Measurements from ENCODE around the gene RAB3A. TPM values are rescaled to one million over a fixed set of nuclear protein-coding genes. Genes with fewer than 3 reads are reported as not detected.

RAB3A gene
- total and polyA plus RNA-seq, 9 of the 15 experiments (the other 6 are each of a cell fraction or from before 2014, with no cell fraction given), result 0.17 to 5.1 (median 0.90) TPM; not detected in 1

GRCh38 chr19:18233224-18233825, 29.5 kb upstream of the RAB3A start (continued):
- TF ChIP-seq AFF1 (IDR thresholded peaks at IDR 0.05; ENCODE audit: low read depth in 1 of 2, partially characterized antibody in 2 of 2) (peak in 1 of 2 experiments; percentile 99), SNRNP70 (optimal IDR thresholded peaks at IDR 0.05; ENCODE audit: low read depth, low read length) (no peak), SMARCA5 (IDR thresholded peaks at IDR 0.05) (no peak), FOXJ2 (tag; IDR thresholded peaks at IDR 0.05) (peak; percentile 63; the same call in 1 of the 2 replicates), MCM3 (IDR thresholded peaks at IDR 0.05) (no peak), CHAMP1 (IDR thresholded peaks at IDR 0.05) (peak; percentile 93), BMI1 (IDR thresholded peaks at IDR 0.05; ENCODE audit: low read length) (no peak)
- TF ChIP-seq, protein P1, sequence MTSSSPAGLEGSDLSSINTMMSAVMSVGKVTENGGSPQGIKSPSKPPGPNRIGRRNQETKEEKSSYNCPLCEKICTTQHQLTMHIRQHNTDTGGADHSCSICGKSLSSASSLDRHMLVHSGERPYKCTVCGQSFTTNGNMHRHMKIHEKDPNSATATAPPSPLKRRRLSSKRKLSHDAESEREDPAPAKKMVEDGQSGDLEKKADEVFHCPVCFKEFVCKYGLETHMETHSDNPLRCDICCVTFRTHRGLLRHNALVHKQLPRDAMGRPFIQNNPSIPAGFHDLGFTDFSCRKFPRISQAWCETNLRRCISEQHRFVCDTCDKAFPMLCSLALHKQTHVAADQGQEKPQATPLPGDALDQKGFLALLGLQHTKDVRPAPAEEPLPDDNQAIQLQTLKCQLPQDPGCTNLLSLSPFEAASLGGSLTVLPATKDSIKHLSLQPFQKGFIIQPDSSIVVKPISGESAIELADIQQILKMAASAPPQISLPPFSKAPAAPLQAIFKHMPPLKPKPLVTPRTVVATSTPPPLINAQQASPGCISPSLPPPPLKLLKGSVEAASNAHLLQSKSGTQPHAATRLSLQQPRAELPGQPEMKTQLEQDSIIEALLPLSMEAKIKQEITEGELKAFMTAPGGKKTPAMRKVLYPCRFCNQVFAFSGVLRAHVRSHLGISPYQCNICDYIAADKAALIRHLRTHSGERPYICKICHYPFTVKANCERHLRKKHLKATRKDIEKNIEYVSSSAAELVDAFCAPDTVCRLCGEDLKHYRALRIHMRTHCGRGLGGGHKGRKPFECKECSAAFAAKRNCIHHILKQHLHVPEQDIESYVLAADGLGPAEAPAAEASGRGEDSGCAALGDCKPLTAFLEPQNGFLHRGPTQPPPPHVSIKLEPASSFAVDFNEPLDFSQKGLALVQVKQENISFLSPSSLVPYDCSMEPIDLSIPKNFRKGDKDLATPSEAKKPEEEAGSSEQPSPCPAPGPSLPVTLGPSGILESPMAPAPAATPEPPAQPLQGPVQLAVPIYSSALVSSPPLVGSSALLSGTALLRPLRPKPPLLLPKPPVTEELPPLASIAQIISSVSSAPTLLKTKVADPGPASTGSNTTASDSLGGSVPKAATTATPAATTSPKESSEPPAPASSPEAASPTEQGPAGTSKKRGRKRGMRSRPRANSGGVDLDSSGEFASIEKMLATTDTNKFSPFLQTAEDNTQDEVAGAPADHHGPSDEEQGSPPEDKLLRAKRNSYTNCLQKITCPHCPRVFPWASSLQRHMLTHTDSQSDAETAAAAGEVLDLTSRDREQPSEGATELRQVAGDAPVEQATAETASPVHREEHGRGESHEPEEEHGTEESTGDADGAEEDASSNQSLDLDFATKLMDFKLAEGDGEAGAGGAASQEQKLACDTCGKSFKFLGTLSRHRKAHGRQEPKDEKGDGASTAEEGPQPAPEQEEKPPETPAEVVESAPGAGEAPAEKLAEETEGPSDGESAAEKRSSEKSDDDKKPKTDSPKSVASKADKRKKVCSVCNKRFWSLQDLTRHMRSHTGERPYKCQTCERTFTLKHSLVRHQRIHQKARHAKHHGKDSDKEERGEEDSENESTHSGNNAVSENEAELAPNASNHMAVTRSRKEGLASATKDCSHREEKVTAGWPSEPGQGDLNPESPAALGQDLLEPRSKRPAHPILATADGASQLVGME (CRISPR knock-in tag; IDR thresholded peaks at IDR 0.05), result no peak
